H9 (cell line): ENCODE measurements around the gene LCNL1. TPM values are rescaled to one million over a fixed set of nuclear protein-coding genes. Genes with fewer than 3 reads are reported as not detected.

Source experiments
- DNase-seq: peaks from one replicate; pipeline ENCODE4 v3.0.0-alpha.2; 2017
- H2AFZ ChIP-seq: one replicate; pipeline ENCODE4 v1.6.1; 2013; ENCODE audit warnings: mild to moderate bottlenecking, low read length, control low read depth, moderate library complexity
- H2AK5ac ChIP-seq: 2 replicates; pipeline ENCODE4 v1.6.1; 2013; ENCODE audit warnings: low read length, control low read depth, mixed read lengths; ENCODE audit not compliant: insufficient read length
- H2BK120ac ChIP-seq: one replicate; pipeline ENCODE4 v1.6.1; 2013; ENCODE audit warnings: low read depth, mild to moderate bottlenecking, low read length, control low read depth, inconsistent platforms; ENCODE audit not compliant: poor library complexity, severe bottlenecking
- H2BK12ac ChIP-seq: 2 replicates; pipeline ENCODE4 v1.6.1; 2013; ENCODE audit warnings: low read length, control low read depth, mixed read lengths, low read depth; ENCODE audit not compliant: insufficient read length
- H2BK15ac ChIP-seq: 2 replicates; pipeline ENCODE4 v1.6.1; 2013; ENCODE audit warnings: low read depth, low read length, control low read depth
- H2BK20ac ChIP-seq: one replicate; pipeline ENCODE4 v1.6.1; 2013; ENCODE audit warnings: low read depth, mild to moderate bottlenecking, low read length, control low read depth, inconsistent platforms; ENCODE audit not compliant: poor library complexity, severe bottlenecking
- H2BK5ac ChIP-seq: 2 replicates; pipeline ENCODE4 v1.6.1; 2013; ENCODE audit warnings: low read length, control low read depth, mixed read lengths; ENCODE audit not compliant: insufficient read length
- H3K14ac ChIP-seq: 2 replicates; pipeline ENCODE4 v1.6.1; 2013; ENCODE audit warnings: low read length, control low read depth; ENCODE audit not compliant: insufficient read depth
- H3K18ac ChIP-seq: 2 replicates; pipeline ENCODE4 v1.6.1; 2013; ENCODE audit warnings: low read depth, mild to moderate bottlenecking, mixed read lengths, low read length, control low read depth; ENCODE audit not compliant: insufficient read length
- H3K23ac ChIP-seq: 2 replicates; pipeline ENCODE4 v1.6.1; 2013; ENCODE audit warnings: low read length, control low read depth, mixed read lengths, low read depth; ENCODE audit not compliant: insufficient read length
- H3K23me2 ChIP-seq: 2 replicates; pipeline ENCODE4 v1.6.1; 2013; ENCODE audit warnings: low read depth, mild to moderate bottlenecking, mixed read lengths, low read length, control low read depth; ENCODE audit not compliant: insufficient read length, poor library complexity, severe bottlenecking
- H3K27ac ChIP-seq: 2 replicates; pipeline ENCODE4 v1.5.1; 2013; ENCODE audit warnings: low read length, control low read depth, mixed read lengths, low read depth; ENCODE audit not compliant: insufficient read length
- H3K27me3 ChIP-seq: 2 replicates; pipeline ENCODE4 v1.6.1; 2013; ENCODE audit warnings: low read length, control low read depth, inconsistent platforms; ENCODE audit not compliant: insufficient read depth
- H3K4ac ChIP-seq: 2 replicates; pipeline ENCODE4 v1.6.1; 2013; ENCODE audit warnings: low read depth, mild to moderate bottlenecking, control low read depth, inconsistent platforms, low read length, moderate library complexity
- H3K4me1 ChIP-seq: 2 replicates; pipeline ENCODE4 v1.6.1; 2013; ENCODE audit warnings: low read length, control low read depth, inconsistent platforms; ENCODE audit not compliant: insufficient read depth
- H3K4me2 ChIP-seq: 2 replicates; pipeline ENCODE4 v1.6.1; 2013; ENCODE audit warnings: low read length, control low read depth, mixed read lengths; ENCODE audit not compliant: insufficient read length, insufficient read depth
- H3K56ac ChIP-seq: 2 replicates; pipeline ENCODE4 v1.6.1; 2013; ENCODE audit warnings: low read depth, mild to moderate bottlenecking, mixed read lengths, low read length, control low read depth; ENCODE audit not compliant: insufficient read length
- H3K79me1 ChIP-seq: 2 replicates; pipeline ENCODE4 v1.6.1; 2013; ENCODE audit warnings: low read depth, mild to moderate bottlenecking, moderate library complexity, low read length, control low read depth, inconsistent platforms; ENCODE audit not compliant: insufficient read depth, poor library complexity, severe bottlenecking
- H3K79me2 ChIP-seq: 2 replicates; pipeline ENCODE4 v1.6.1; 2013; ENCODE audit warnings: low read length, control low read depth, inconsistent platforms; ENCODE audit not compliant: insufficient read depth
- H3K9ac ChIP-seq: 2 replicates; pipeline ENCODE4 v1.6.1; 2013; ENCODE audit warnings: low read length, control low read depth, mixed read lengths; ENCODE audit not compliant: insufficient read length; ENCODE audit errors: extremely low read depth
- H3K9me3 ChIP-seq: one replicate; pipeline ENCODE4 v1.6.1; 2013; ENCODE audit warnings: low read depth, low read length, inconsistent platforms; ENCODE audit not compliant: control insufficient read depth
- H3T11ph ChIP-seq: one replicate; pipeline ENCODE4 v1.6.1; 2013; ENCODE audit warnings: mild to moderate bottlenecking, low read length, control low read depth, inconsistent platforms
- H4K20me1 ChIP-seq: one replicate; pipeline ENCODE4 v1.6.1; 2013; ENCODE audit not compliant: control insufficient read depth, insufficient read length, insufficient read depth
- H4K5ac ChIP-seq: 2 replicates; pipeline ENCODE4 v1.6.1; 2013; ENCODE audit warnings: low read depth, mild to moderate bottlenecking, mixed read lengths, low read length, control low read depth; ENCODE audit not compliant: insufficient read length
- H4K8ac ChIP-seq: replicated peaks from 2 replicates; pipeline ENCODE4 v1.6.1; 2013; ENCODE audit warnings: low read length, control low read depth, mixed read lengths, low read depth; ENCODE audit not compliant: insufficient read length
- H4K91ac ChIP-seq: 2 replicates; pipeline ENCODE4 v1.6.1; 2013; ENCODE audit warnings: low read depth, mild to moderate bottlenecking, moderate library complexity, mixed read lengths, low read length, control low read depth; ENCODE audit not compliant: insufficient read length
- H3K27ac Mint-ChIP-seq, 3 experiments: 2 replicates in 2 of 3; 3 replicates in 1 of 3; pipeline ENCODE4 v1.8.0; 2020 to 2021; ENCODE audit warnings: mixed read lengths in 3 of 3, mild to moderate bottlenecking in 1 of 3, moderate library complexity in 1 of 3
- H3K27me3 Mint-ChIP-seq: 2 replicates; pipeline ENCODE4 v1.8.0; 2021; ENCODE audit warnings: low read depth, mild to moderate bottlenecking, moderate library complexity, mixed read lengths
- H3K36me3 Mint-ChIP-seq, 3 experiments: 2 replicates in 2 of 3; 3 replicates in 1 of 3; pipeline ENCODE4 v1.8.0; 2020 to 2021; ENCODE audit warnings: low read depth in 3 of 3, mixed read lengths in 3 of 3; ENCODE audit not compliant: insufficient read depth in 1 of 3
- H3K4me1 Mint-ChIP-seq, 2 experiments: 2 replicates each; pipeline ENCODE4 v1.8.0; 2020; ENCODE audit warnings: mixed read lengths in 2 of 2
- H3K4me3 Mint-ChIP-seq, 2 experiments: 2 replicates in 1 of 2; 3 replicates in 1 of 2; pipeline ENCODE4 v1.8.0; 2020 to 2021; ENCODE audit warnings: mild to moderate bottlenecking in 2 of 2, mixed read lengths in 2 of 2, moderate library complexity in 1 of 2
- H3K9me3 Mint-ChIP-seq, 2 experiments: 2 replicates in 1 of 2; 3 replicates in 1 of 2; pipeline ENCODE4 v1.8.0; 2020; ENCODE audit warnings: mild to moderate bottlenecking in 2 of 2, mixed read lengths in 2 of 2, moderate library complexity in 1 of 2
- WGBS: extraction: QIAGEN DNeasy Blood & Tissue Kit; methylation state at CpG from one replicate; pipeline ENCODE4 v1.1.7; 2013; ENCODE audit warnings: missing lambda C conversion rate, low lambda C conversion rate, mixed read lengths; ENCODE audit not compliant: insufficient read length; ENCODE audit errors: extremely low coverage; 5-methylcytosine and 5-hydroxymethylcytosine counted together
- total RNA-seq: library from RNA; stranded (reverse); gene quantifications from 2 replicates; pipeline ENCODE4 v1.2.1, GENCODE V29; 2021
- TF ChIP-seq, protein P1 (sequence below): fragments of 200-600 bp; sonication (generic); conservative IDR thresholded peaks from 3 replicates; pipeline ENCODE4 v1.8.0; 2021; ENCODE audit warnings: antibody characterized with exemption, mild to moderate bottlenecking

The LCNL1 gene
- total RNA-seq, 1 experiment from 2014 or later: 0.20 TPM

GRCh38 chr9:136965771-136966484 lies 16.9 kb upstream of the LCNL1 start:
- H3K9ac ChIP-seq: no peak overlapping the region

More at GRCh38 chr9:136965771-136966484, 16.9 kb upstream of the LCNL1 start:
- no peak overlapping the region for H4K91ac ChIP-seq
- no peaks in the 10 kb centered on the region for H3K9me3 ChIP-seq
- no peak overlapping the region for H3T11ph ChIP-seq
- H3K23me2 ChIP-seq: no peaks in the 10 kb centered on the region
- H2BK12ac ChIP-seq: no peak overlapping the region
- H2BK5ac ChIP-seq: no peak overlapping the region
- Mint-ChIP-seq H3K9me3 (no peaks in the 10 kb centered on the region), H3K4me3 (no peak overlapping the region), H3K27me3 (peaks cover 16% of the 10 kb centered on the region), H3K36me3 (no peaks in the 10 kb centered on the region), H3K4me1 (peaks cover 7 to 12% of the 10 kb centered on the region in 2 experiments), H3K27ac (peak overlapping the region in 2 of 3 experiments; percentile 41 to 66; a peak in 2 of 7 replicates)
- no peak overlapping the region for H4K8ac ChIP-seq
- WGBS: no CpG with 5 or more reads among the region's 23 CpGs
- H3K4me1 ChIP-seq: peaks cover 2% of the 10 kb centered on the region; the same call in 1 of the 2 replicates
- H3K18ac ChIP-seq: no peak overlapping the region
- no peak overlapping the region for H4K5ac ChIP-seq
- no peak overlapping the region for H2AK5ac ChIP-seq
- no peak overlapping the region for H3K4ac ChIP-seq
- TF ChIP-seq, protein P1, sequence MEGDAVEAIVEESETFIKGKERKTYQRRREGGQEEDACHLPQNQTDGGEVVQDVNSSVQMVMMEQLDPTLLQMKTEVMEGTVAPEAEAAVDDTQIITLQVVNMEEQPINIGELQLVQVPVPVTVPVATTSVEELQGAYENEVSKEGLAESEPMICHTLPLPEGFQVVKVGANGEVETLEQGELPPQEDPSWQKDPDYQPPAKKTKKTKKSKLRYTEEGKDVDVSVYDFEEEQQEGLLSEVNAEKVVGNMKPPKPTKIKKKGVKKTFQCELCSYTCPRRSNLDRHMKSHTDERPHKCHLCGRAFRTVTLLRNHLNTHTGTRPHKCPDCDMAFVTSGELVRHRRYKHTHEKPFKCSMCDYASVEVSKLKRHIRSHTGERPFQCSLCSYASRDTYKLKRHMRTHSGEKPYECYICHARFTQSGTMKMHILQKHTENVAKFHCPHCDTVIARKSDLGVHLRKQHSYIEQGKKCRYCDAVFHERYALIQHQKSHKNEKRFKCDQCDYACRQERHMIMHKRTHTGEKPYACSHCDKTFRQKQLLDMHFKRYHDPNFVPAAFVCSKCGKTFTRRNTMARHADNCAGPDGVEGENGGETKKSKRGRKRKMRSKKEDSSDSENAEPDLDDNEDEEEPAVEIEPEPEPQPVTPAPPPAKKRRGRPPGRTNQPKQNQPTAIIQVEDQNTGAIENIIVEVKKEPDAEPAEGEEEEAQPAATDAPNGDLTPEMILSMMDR: no peak
- H3K4me2 ChIP-seq: peak overlapping the region; percentile 20
- H3K56ac ChIP-seq: no peak overlapping the region
- no peak overlapping the region for H2BK15ac ChIP-seq
- H3K14ac ChIP-seq: no peak overlapping the region
- no peak overlapping the region for H2BK120ac ChIP-seq
- peak overlapping the region; percentile 43 for H2AFZ ChIP-seq
- no peaks in the 10 kb centered on the region for H3K79me1 ChIP-seq
- no peak overlapping the region for H3K27ac ChIP-seq
- H3K23ac ChIP-seq: no peak overlapping the region
- H2BK20ac ChIP-seq: no peak overlapping the region
- H3K27me3 ChIP-seq: no peaks in the 10 kb centered on the region
- no peak for DNase-seq
- H4K20me1 ChIP-seq: no peaks in the 10 kb centered on the region
- H3K79me2 ChIP-seq: no peaks in the 10 kb centered on the region
